ENCODE measurements around the gene DBI. TPM values are rescaled to one million over a fixed set of nuclear protein-coding genes. Genes with fewer than 3 reads are reported as not detected.
"Not testable (repeated sequence)": the region's sequence is repeated elsewhere in the genome, so short reads cannot be mapped to it uniquely, and the experiment has no call there.

Gene DBI
- total RNA-seq, 1 experiment from 2014 or later, result 328 TPM

DNA sequence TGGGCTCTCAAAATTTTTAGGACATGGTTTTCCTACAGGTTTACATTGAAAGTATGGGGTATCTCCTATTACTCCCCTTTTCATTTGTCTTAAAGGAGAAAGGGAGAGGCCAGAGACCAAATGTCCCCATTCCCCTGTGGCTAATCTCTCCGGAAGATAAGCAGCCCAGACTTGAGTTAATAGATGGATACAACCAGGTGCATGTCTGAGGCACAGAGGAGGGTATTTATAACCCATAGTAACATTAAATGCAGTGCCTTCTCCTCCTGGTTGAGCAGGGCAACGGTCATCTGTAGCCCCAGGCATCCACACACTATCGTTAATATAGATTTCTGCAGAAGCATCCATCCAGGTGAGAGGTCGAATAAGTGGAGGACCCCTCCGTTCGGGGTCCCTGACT is 9.6 kb downstream of the DBI start:
- Histone ChIP-seq H3K4me1 (peaks cover 28% of the 10 kb centered on the region), H3K27ac (peak overlapping the region; percentile 79), H3K36me3 (peaks cover 23% of the 10 kb centered on the region)
- peak; percentile 64 to 80 for DNase-seq
- not testable (repeated sequence) for H3K27me3 ChIP-seq; H3K4me3 ChIP-seq; H3K9me3 ChIP-seq (replicated peaks)

DNA sequence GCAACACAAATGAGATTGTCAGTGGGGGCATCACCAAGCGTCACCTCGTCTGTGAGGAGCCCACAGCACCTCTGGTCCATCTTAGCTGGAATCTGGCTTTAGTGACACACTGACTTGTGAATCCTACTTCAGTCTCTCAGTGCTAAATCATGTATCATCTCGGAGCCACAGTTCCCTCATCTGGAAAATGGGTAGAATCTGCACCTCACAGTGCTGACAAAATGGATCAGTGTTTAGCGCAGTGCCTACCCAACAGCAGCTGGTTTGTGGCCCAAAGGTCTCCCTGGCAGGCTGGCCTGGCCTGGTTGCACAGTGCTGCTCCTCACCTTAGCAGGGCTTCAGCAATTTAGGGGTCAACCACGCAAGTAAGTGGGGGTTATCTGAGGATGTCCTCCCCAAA is 10.0 kb downstream of the DBI start:
- no peak overlapping the region for H3K4me3 ChIP-seq
- peaks cover 28% of the 10 kb centered on the region for H3K4me1 ChIP-seq
- H3K36me3 ChIP-seq, result peaks cover 18% of the 10 kb centered on the region
- DNase-seq, result no peak
- H3K27me3 ChIP-seq, result no peaks in the 10 kb centered on the region
- H3K9me3 ChIP-seq (replicated peaks), result no peaks in the 10 kb centered on the region
- peak overlapping the region; percentile 79 for H3K27ac ChIP-seq

DNA sequence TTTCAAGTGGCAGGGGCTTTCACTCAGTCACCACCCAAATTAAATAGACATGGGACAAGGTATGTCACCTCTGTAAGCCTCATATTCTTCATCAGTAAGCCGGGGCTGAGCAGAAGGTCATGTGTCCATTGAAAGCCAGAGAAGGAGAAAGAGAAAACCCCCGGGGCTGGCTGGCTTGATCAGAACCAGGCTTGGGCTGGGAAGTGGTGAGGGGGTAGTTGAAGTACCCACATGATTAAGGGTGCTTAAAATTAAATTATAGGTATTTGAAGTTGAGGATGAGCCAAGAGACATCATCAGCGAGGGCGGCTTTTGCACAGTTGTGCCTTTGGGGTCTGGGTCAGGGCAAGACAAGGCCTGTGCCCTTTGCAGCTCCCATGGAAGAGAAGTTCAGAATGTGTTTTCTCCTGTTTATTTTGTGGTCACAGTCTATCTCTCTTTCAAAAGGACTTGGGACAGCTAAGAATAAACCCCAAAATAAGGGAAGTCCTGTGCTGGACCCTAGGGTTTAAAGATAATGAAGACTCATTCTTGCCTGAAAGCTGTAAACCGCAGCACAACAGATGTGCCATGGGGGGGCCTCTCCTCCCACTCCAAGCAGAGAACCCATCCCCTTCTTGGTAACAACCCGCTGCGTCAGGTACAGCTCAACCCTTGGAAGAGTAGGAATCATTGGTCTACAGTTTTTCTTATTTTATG is 10.7 kb downstream of the DBI start:
- DNase-seq, result peak; percentile 91 to 95
- Histone ChIP-seq H3K27me3 (no peaks in the 10 kb centered on the region), H3K4me1 (peaks cover 28% of the 10 kb centered on the region), H3K36me3 (peaks cover 12% of the 10 kb centered on the region), H3K9me3 (replicated peaks) (no peaks in the 10 kb centered on the region), H3K27ac (peak overlapping the region; percentile 79), H3K4me3 (no peak overlapping the region)

DNA sequence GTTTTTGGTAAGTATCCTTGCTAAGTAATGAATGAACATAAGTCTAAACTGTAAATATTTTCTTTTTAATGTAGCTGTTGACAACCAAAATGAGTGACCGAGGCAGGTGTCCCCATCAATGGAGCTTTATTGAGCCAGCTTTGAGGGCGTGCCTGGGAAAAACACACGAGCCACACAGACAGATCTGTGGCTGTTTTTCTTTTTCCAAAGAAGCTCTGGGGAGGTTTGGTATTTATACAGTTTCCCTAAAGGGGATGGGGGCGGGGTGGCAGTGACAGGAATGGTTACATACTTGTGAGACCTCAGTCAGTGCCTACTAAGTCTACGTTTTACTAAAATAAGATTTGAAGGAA is 11.2 kb downstream of the DBI start:
- H3K27ac ChIP-seq, result peak overlapping the region; percentile 79
- H3K36me3 ChIP-seq, result peaks cover 7% of the 10 kb centered on the region
- no peaks in the 10 kb centered on the region for H3K27me3 ChIP-seq
- H3K4me1 ChIP-seq, result peaks cover 28% of the 10 kb centered on the region
- peak; percentile 91 to 96 for DNase-seq
- H3K4me3 ChIP-seq, result no peak overlapping the region
- H3K9me3 ChIP-seq (replicated peaks), result no peaks in the 10 kb centered on the region

DNA sequence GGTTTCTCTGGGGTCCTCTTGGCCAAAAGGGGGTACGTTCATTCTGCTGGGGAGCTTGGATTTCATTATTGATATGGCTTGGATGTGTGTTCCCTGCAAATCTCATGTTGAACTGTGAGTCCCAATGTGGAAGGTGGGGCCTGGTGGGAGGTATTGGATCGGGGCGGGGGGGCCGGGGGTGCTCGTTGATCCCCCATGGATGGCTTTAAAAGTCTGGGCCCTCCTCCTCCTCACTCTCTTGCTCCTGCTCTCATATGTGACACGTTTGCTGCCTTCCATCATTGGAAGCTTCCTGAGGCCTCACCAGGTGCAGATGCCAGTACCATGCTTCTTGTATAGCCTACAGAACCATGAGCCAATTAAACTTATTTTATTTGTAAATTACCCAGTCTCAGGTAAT is 11.8 kb downstream of the DBI start:
- no peak for DNase-seq
- Histone ChIP-seq H3K27ac (peak overlapping the region; percentile 79), H3K36me3 (peaks cover under 1% of the 10 kb centered on the region), H3K9me3 (replicated peaks) (no peaks in the 10 kb centered on the region), H3K27me3 (no peaks in the 10 kb centered on the region), H3K4me1 (peaks cover 28% of the 10 kb centered on the region), H3K4me3 (no peak overlapping the region)

DNA sequence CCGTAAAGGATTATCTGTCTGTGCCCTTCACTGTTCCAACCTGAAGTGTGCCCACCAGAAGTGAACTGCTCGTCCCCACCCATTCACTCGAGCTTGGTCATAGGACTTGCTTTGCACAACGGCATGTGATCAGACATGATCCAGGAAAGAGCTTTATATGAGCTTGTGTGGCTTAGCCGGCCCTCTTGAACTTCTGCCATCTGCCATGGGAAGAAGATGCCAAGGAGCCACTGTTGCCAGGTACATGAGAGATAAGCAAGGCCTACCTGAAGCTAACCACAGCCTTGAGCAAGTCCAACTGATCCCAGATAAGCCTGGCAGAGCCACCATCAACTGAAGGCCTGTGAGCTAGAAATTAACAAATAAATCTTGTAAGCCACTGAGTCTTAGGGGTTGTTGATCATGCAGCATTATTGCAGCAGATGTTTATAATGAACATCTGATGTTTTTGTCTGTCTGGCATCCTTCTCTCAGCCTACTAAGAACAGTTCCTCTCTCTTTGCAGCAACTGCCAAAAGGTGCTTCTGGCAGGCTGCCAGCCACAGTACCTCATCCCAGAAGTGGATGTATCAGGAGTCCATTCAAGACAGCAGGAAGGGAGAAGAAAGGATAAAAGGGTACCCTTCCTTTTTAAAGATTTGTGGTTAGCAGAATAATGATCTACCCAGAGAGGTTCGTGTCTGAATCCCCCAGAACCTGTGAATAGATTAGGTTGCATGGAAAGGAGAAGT is 16.8 kb downstream of the DBI start:
- DNase-seq, result peak in 1 of 2 experiments; percentile 42
- Histone ChIP-seq H3K9me3 (replicated peaks) (no peaks in the 10 kb centered on the region), H3K27ac (no peak overlapping the region)

DNA sequence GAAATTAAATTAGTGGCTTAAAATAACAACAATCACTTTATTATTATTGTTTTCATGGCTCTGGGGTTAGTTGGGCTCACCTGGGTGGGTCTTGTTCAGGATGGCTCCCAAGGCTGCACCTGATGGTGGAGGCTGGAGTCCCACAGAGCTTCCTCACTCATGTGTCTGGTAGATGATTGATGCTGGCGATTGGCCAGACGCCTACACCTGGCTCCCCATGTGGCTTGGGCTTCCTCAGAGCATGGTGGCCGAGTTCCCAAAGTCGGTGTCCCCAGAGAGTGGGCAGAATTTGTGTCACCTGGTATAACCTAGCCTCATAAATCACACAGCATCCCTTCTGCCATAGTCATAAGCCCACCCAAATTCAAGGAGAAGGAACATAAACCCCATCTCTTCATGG is 18.2 kb downstream of the DBI start:
- no peak overlapping the region for H3K27ac ChIP-seq
- DNase-seq, result no peak
- no peaks in the 10 kb centered on the region for H3K36me3 ChIP-seq
- no peaks in the 10 kb centered on the region for H3K9me3 ChIP-seq (replicated peaks)
- H3K27me3 ChIP-seq, result no peaks in the 10 kb centered on the region
- no peak overlapping the region for H3K4me3 ChIP-seq
- peaks cover 18% of the 10 kb centered on the region for H3K4me1 ChIP-seq

More for the DNA sequence above, 16.8 kb downstream of the DBI start:
- Histone ChIP-seq H3K4me3 (no peak overlapping the region), H3K27me3 (no peaks in the 10 kb centered on the region), H3K36me3 (no peaks in the 10 kb centered on the region), H3K4me1 (peaks cover 11% of the 10 kb centered on the region)

DNA sequence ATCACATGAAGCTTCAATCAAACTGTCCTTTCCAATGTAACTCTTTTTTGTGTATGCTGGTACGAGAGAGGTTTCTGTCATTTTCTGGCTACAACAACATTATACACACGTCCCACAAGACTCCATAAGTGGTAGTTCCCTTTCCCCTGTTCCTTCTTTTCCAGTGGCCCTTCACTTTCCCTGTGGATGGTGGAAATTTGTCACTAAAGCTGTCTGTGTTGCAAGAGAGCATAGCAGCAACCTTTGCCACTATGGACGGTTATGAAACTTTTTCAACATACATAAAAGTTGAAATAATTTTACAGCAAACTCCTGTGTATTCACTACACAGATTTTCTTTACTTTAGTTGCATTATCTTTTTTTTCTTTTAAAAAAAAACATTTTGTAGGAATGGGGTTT is 18.7 kb downstream of the DBI start:
- H3K27me3 ChIP-seq, result no peaks in the 10 kb centered on the region
- peaks cover 19% of the 10 kb centered on the region for H3K4me1 ChIP-seq
- no peak overlapping the region for H3K4me3 ChIP-seq
- no peak overlapping the region for H3K27ac ChIP-seq
- no peaks in the 10 kb centered on the region for H3K9me3 ChIP-seq (replicated peaks)
- DNase-seq, result no peak
- H3K36me3 ChIP-seq, result no peaks in the 10 kb centered on the region

DNA sequence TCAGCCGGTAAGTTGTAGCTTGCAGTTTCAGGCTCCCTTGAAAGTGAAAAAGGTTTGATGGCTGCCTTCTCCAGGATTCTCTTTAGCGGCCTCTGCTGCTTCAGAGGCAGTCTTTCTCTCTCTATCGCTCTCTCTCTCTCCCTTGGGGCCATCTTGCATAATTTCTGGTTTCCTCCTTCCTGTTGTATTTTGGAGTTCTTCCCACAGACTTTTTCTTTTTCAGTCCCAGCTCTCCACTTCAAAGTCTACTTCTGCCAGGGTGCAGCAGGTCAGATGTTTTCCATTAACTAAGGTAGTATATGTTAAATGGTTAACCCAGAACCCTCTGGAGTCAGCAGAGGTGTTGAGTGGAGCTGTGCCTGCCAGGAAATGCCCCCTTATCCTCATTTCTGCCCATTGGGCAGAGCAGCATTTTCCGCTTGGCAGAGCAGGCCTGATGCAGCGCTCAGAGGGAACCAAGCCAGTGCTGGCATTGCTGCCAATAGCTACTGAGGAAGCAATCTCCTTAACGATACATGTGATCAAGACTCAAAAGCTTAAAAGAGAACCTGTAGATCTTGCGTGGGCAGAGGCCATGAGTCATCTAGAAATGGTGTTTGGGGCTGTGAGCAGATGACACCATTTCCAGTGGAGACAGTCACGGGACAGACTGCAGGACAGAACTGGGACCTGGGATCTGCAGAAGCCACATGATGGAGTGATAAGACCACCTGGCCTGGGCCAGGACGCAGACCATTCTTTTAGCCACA is 20.8 kb downstream of the DBI start:
- no peak for DNase-seq
- Histone ChIP-seq H3K4me1 (peaks cover 19% of the 10 kb centered on the region), H3K27ac (no peak overlapping the region), H3K9me3 (replicated peaks) (no peaks in the 10 kb centered on the region), H3K27me3 (peaks cover under 1% of the 10 kb centered on the region; the same call in 1 of the 2 replicates), H3K4me3 (no peak overlapping the region), H3K36me3 (no peaks in the 10 kb centered on the region)

DNA sequence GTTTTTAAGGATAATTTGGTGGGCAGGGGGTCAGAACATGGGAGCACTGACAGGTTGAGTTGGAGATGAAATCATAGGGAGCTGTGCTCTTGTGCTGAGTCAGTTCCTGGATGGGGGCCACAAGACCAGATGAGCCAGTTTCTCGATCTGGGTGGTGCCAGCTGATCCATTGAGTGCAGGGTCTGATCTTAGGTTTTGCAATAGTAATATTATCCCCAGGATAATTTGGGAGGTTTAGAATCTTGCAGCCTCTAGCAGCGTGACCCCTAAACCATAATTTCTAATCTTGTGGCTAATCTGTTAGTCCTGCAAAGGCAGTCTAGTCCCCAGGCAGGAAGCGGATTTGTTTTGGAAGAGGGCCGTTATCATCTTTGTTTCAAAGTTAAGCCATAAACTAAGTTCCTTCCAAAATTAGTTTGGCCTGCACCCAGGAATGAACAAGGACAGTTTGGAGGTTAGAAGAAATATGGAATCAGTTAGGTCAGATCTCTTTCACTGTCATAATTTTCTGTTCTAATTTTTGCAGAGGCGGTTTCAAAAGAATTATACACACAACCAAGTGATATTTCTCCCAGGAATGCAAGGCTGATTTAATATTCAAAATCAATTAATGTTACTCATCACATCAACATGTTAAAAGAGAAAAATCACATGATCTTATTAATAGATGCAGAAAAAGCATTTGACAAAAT is 23.0 kb downstream of the DBI start:
- DNase-seq, result peak; percentile 22 to 61
- Histone ChIP-seq H3K27me3 (peaks cover 3% of the 10 kb centered on the region; the same call in 1 of the 2 replicates), H3K36me3 (no peaks in the 10 kb centered on the region), H3K27ac (no peak overlapping the region), H3K4me1 (peaks cover 10% of the 10 kb centered on the region), H3K4me3 (no peak overlapping the region), H3K9me3 (replicated peaks) (no peaks in the 10 kb centered on the region)

DNA sequence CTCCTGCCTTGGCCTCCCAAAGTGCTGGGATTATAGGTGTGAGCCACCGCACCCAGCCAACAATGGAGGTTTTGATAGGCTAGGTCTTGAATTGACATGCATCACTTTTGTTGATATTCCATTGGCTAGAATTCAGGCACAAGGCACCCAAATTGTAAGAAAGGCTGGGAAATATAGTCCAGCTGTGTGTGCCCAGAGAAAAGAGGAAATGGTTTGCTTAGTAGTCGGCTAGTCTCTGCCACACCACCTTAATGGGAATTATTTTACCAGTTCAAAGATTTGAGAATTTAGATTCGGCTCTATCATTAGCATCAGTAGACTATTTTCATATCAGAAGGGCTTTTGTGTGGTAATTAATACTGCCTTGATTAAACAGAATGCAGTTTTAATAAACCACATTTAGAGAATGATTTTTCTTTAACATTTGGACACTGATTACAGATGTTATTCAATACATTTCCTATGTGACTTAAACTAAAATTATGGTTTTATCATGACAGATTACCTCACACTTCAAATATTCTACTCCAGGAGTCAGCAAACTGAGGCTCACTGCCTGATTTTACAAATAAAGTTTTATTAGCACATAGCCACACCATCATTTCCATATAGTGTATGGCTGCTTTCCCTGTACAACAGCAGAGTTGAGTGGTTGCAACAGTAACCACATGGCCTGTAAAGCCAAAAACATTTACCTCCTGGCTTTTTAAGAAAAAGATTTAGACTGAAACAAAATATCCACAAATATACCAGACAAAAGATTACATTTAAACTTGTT is 27.4 kb downstream of the DBI start:
- no peak overlapping the region for H3K4me3 ChIP-seq
- H3K9me3 ChIP-seq (replicated peaks), result no peaks in the 10 kb centered on the region
- H3K36me3 ChIP-seq, result no peaks in the 10 kb centered on the region
- no peak overlapping the region for H3K27ac ChIP-seq
- peaks cover 9% of the 10 kb centered on the region for H3K4me1 ChIP-seq
- no peak for DNase-seq
- peaks cover 3% of the 10 kb centered on the region; the same call in 1 of the 2 replicates for H3K27me3 ChIP-seq

DNA sequence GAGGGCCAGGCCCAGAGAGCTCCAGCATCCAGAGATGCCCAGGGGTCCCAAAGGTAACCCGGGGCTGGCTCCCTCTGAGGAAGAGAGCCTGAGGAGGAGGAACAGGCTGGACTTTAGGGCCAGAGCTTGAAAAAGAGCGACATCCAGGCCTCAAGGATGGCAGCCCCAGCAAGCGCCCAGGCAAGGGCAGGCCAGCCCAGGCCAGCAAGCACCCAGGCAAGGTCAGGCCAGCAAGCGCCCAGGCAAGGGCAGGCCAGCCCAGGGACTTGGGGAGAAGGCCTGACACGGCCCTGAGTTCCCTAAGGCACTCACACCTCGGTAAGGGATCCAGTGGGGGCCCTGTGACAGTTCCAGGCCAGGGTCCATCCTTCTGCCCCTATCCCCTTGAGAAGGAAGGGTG is 30.4 kb downstream of the DBI start:
- no peaks in the 10 kb centered on the region for H3K4me1 ChIP-seq
- no peaks in the 10 kb centered on the region for H3K36me3 ChIP-seq
- no peak overlapping the region for H3K27ac ChIP-seq
- no peak for DNase-seq
- H3K27me3 ChIP-seq, result peaks cover 3% of the 10 kb centered on the region; the same call in 1 of the 2 replicates
- no peaks in the 10 kb centered on the region for H3K9me3 ChIP-seq (replicated peaks)
- no peak overlapping the region for H3K4me3 ChIP-seq

DNA sequence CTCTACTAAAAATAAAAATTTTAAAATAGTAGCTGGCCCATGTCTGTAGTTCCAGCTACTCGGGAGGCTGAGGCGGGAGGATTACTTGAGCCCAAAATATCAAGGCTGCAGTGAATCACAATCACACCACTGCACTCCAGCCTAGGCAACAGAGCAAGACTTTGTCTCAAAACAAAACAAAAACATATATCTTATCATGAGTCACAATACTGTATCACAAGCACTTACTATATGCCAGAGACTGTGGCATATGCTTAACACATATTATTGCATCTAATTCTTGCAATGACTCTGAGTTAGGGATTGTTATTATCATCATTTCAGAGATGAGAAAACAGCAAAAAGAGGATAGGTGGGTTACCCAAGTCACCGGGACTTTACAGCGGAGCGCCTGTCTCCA is 35.3 kb downstream of the DBI start:
- H3K27ac ChIP-seq, result no peak overlapping the region
- H3K27me3 ChIP-seq, result no peaks in the 10 kb centered on the region
- no peaks in the 10 kb centered on the region for H3K36me3 ChIP-seq
- no peak for DNase-seq
- no peaks in the 10 kb centered on the region for H3K4me1 ChIP-seq
- no peak overlapping the region for H3K4me3 ChIP-seq
- no peaks in the 10 kb centered on the region for H3K9me3 ChIP-seq (replicated peaks)

Measured in SJCRH30 (cell line).